Panc1 (cell line): ENCODE data around the gene MATN1. TPM values are rescaled to one million over a fixed set of nuclear protein-coding genes. Genes with fewer than 3 reads are reported as not detected.

ENCODE experiments used
- ATAC-seq: fragments of 200-7000 bp; cut with Tn5 transposase; 2 replicates; pipeline ENCODE4 v1.9.1; 2020; ENCODE audit warnings: mild to moderate bottlenecking, moderate library complexity
- BruUV-seq: library from RNA; stranded (reverse); fragments of 400-500 nt; replicated peaks from 2 replicates; lab custom pipeline; 2021; lab: Mats Ljungman, UMichigan
- CTCF ChIA-PET: fragments of 300-600 bp; sonication (Branson Sonifier 250); formaldehyde crosslinking; loops from one replicate; lab custom pipeline; 2022; ENCODE audit warnings: antibody characterized with exemption; lab: Charles Lee
- POLR2A ChIA-PET: fragments of 300-600 bp; sonication (Branson Sonifier 250); formaldehyde crosslinking; loops from one replicate; lab custom pipeline; 2022; ENCODE audit warnings: antibody characterized with exemption; lab: Charles Lee
- DNase-seq: peaks from one replicate; pipeline ENCODE4 v3.0.0-alpha.2; 2010; ENCODE audit warnings: low read depth, low spot score
- H3K27ac ChIP-seq: 2 replicates; pipeline ENCODE4 v1.5.1; 2011; ENCODE audit warnings: mild to moderate bottlenecking, low read length, inconsistent platforms
- H3K27me3 ChIP-seq: fragments of 200-500 bp; sonication (Bioruptor generic); 2 replicates; pipeline ENCODE4 v1.6.0; 2014; ENCODE audit warnings: low read length, inconsistent platforms; ENCODE audit not compliant: control insufficient read depth, insufficient read depth
- H3K36me3 ChIP-seq: fragments of 200-500 bp; sonication (Bioruptor generic); 2 replicates; pipeline ENCODE4 v1.5.1; 2014; ENCODE audit warnings: inconsistent platforms, mild to moderate bottlenecking, low read length, moderate library complexity; ENCODE audit not compliant: control insufficient read depth, insufficient read depth
- H3K4me1 ChIP-seq: 2 replicates; pipeline ENCODE4 v1.5.1; 2011; ENCODE audit warnings: inconsistent platforms, mild to moderate bottlenecking, low read length, moderate library complexity; ENCODE audit not compliant: control insufficient read depth, insufficient read depth
- H3K4me3 ChIP-seq, 2 experiments: 2 replicates each; pipeline ENCODE4 v1.5.1; 2011 to 2012; ENCODE audit warnings: low read depth in 2 of 2, low read length in 2 of 2, mild to moderate bottlenecking in 2 of 2, inconsistent platforms in 1 of 2, moderate library complexity in 1 of 2
- H3K9me3 ChIP-seq: fragments of 200-500 bp; sonication (Bioruptor generic); 2 replicates; pipeline ENCODE4 v1.5.1; 2014; ENCODE audit warnings: low read depth, mild to moderate bottlenecking, inconsistent platforms, low read length, moderate library complexity; ENCODE audit not compliant: control insufficient read depth, insufficient read depth
- CTCF ChIP-seq: fragments of 450-650 bp; IDR thresholded peaks from 2 replicates; pipeline ENCODE4 v1.5.1; 2017; ENCODE audit warnings: mild to moderate bottlenecking
- POLR2AphosphoS5 ChIP-seq: IDR thresholded peaks from 2 replicates; pipeline ENCODE4 v1.6.1; 2012; ENCODE audit warnings: mild to moderate bottlenecking, low read depth, low read length, moderate library complexity
- REST ChIP-seq, 2 experiments: IDR thresholded peaks; 2 replicates each; pipeline ENCODE4 v1.6.1; 2011 to 2012; ENCODE audit warnings: low read depth in 2 of 2, control low read depth in 1 of 2, low read length in 1 of 2, mild to moderate bottlenecking in 1 of 2, moderate library complexity in 1 of 2; ENCODE audit not compliant: insufficient read depth in 1 of 2
- SIN3A ChIP-seq: IDR thresholded peaks from 2 replicates; pipeline ENCODE4 v1.6.1; 2012; ENCODE audit warnings: low read depth, mild to moderate bottlenecking, low read length, moderate library complexity, borderline replicate concordance; ENCODE audit not compliant: insufficient read depth
- TCF7L2 ChIP-seq: IDR thresholded peaks from 2 replicates; pipeline ENCODE4 v1.6.1; 2011; ENCODE audit warnings: mild to moderate bottlenecking, low read depth, low read length, inconsistent platforms
- in situ Hi-C: cut with HindIII; loops from 2 replicates; pipeline ENCODE4 v1.10.0; 2016; ENCODE audit warnings: low sequenced_read_pairs, low pct_unique_long_range_greater_than_20kb
- intact Hi-C: fragments of 100-400 bp; cut with micrococcal nuclease; formaldehyde crosslinking; loops from one replicate; pipeline ENCODE4 v1.10.0; 2022; ENCODE audit not compliant: unreplicated experiment
- total RNA-seq: library from RNA; stranded (reverse); gene quantifications from one replicate; pipeline ENCODE4 v1.2.1, GENCODE V29; 2021; ENCODE audit not compliant: unreplicated experiment

MATN1 gene
- total RNA-seq, 1 experiment from 2014 or later, result 0.59 TPM

DNA sequence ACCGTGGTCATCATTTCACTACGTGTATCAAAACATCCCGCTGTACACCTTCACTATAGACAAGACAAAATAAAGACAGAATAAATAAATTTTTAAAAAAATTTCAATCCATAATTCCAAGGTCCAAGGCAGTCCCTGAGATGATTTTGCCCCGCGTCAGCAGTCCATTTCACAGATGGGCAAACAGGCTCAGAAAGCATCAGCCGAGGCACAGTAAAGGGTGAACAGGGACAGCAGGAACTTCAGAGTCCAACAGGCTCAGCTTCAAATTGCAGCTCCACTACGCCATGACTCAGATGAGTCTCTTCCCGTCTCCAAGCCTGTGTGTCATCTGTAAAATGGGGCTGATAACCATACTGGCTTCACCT lies 15.0 kb downstream of the MATN1 start:
- ChIA-PET POLR2A (no interaction called here), CTCF (interaction anchor here (0.6 to 0.9 kb wide), 3 partner anchors 10 to 913 kb away, joined by 3 to 4 read pairs (median 3); no protein-coding TSS in a partner anchor)
- no peaks in the 10 kb centered on the region; the same call in 1 of the 2 replicates for H3K27me3 ChIP-seq
- no TSS peak for BruUV-seq
- H3K36me3 ChIP-seq, result no peaks in the 10 kb centered on the region
- no peak for DNase-seq
- H3K4me3 ChIP-seq, result no peak overlapping the region
- H3K9me3 ChIP-seq, result no peaks in the 10 kb centered on the region
- in situ Hi-C loops (no loop called here), intact Hi-C loops (loop anchor here (5.0 to 10.0 kb wide), 3 partner anchors 604 to 1471 kb away; partner anchors contain the start of gene PTPRU)
- H3K4me1 ChIP-seq, result no peaks in the 10 kb centered on the region
- TF ChIP-seq SIN3A, result no peak
- no peak for TF ChIP-seq REST (IDR thresholded peaks at IDR 0.05; ENCODE audit: insufficient read depth in 1 of 2, low read depth in 2 of 2, low read length in 1 of 2)
- peak; percentile 53 for TF ChIP-seq CTCF
- ATAC-seq, result no peak; the same call in 1 of the 2 replicates
- H3K27ac ChIP-seq, result no peak overlapping the region

DNA sequence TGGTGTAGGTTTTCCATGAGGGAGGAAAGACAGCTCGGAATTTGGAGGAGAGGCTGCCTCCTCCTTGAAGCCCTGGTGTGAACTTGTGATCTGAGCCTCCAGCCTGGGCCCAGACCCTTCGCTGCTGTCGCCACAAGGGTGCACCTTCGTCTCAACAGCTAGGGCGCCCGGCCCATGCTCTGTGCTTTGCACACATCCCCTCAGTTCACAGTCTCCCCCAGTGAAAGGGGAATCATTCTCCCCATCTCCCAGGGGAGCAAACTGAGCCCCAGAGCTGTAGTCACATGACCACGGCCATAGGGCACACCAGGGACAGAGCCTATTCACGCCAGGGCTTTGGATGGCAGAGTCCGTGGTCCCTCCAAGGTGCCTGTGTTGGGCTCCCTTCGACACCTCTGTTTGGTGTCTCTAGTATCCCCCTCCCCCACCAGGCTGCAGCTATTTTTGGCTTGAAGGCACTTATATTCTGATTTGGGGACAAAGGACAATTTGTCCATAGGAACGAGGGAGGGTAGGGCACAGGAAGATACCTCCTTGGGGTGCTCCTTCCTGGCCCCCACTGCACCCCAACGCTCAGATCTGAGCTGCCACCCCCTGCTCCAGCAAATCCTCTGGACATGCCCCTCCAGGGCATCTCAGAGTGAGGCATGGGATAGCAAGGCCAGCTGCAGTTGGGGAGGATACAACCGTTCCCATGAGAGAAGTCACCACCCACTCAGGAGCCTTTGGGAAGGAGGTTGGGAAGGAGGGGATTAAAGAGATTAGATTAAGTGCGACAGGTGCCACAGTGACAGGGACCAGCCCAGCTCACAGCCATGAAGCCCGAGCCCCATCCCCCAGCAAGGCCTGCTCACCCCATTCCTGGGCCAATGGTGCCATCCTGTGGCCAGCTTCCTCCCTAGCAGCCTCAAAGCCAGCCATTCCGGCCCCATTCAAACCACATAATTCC lies 15.7 kb downstream of the MATN1 start:
- H3K4me1 ChIP-seq, result no peaks in the 10 kb centered on the region
- no peaks in the 10 kb centered on the region for H3K36me3 ChIP-seq
- POLR2A ChIA-PET, result interaction anchor here (0.5 kb wide), 1 partner anchor 1474 kb away, joined by 12 read pairs; no protein-coding TSS in a partner anchor
- CTCF ChIA-PET, result interaction anchor here (0.6 to 0.9 kb wide), 6 partner anchors 11 to 913 kb away, joined by 3 to 5 read pairs (median 3); no protein-coding TSS in a partner anchor
- H3K27ac ChIP-seq, result no peak overlapping the region
- TF ChIP-seq REST (IDR thresholded peaks at IDR 0.05; ENCODE audit: insufficient read depth in 1 of 2, low read depth in 2 of 2, low read length in 1 of 2), result no peak; a peak in 1 of 4 replicates
- no peak for TF ChIP-seq TCF7L2
- TF ChIP-seq POLR2AphosphoS5, result no peak
- no peak for TF ChIP-seq SIN3A
- peak; percentile 86 for TF ChIP-seq CTCF
- no peaks in the 10 kb centered on the region for H3K9me3 ChIP-seq
- peak; percentile 33 for DNase-seq
- in situ Hi-C loops, result no loop called here
- H3K27me3 ChIP-seq, result no peaks in the 10 kb centered on the region; the same call in 1 of the 2 replicates
- peak; percentile 91 for ATAC-seq
- BruUV-seq, result no TSS peak
- intact Hi-C loops, result loop anchor here (5.0 to 10.0 kb wide), 3 partner anchors 603 to 1470 kb away; partner anchors contain the start of gene PTPRU
- H3K4me3 ChIP-seq, result no peak overlapping the region
